Naive thymus-derived CD8-positive, alpha-beta T cell (primary cell): Measurements from ENCODE around the gene CEMIP2. TPM values are rescaled to one million over a fixed set of nuclear protein-coding genes. Genes with fewer than 3 reads are reported as not detected.

Source experiments
- polyA plus RNA-seq, 3 donors: library from polyadenylated mRNA; unstranded; fragments of 300-500 nt; fragmentation: Illumina TruSeq; gene quantifications; one replicate each; pipeline ENCODE4 v1.2.3, GENCODE V29; 2021
- total RNA-seq, 8 experiments: library from RNA in 2 of 8; stranded (reverse) in 2 of 8; gene quantifications; one replicate each; pipeline ENCODE4 v1.2.3 and lab custom pipeline; 2021 to 2026

CEMIP2 gene
- total and polyA plus RNA-seq, 5 experiments from 2014 or later = 5.9 to 71.9 (median 12.9) TPM

Other genes starting within 250 kb of the CEMIP2 start
- gene ABHD17B, start 142.7 kb upstream of the CEMIP2 start, total RNA-seq = 10 to 100 TPM; 23.1 to 24.9 TPM
- gene ABHD17B, start 142.7 kb upstream of the CEMIP2 start, polyA plus RNA-seq = 10 to 100 TPM; 20.3 to 25.8 (median 23.9) TPM
- 1 to 10 TPM; 8.2 to 8.5 TPM for gene C9orf85, start 143.1 kb upstream of the CEMIP2 start, total RNA-seq
- gene C9orf85, start 143.1 kb upstream of the CEMIP2 start, polyA plus RNA-seq = 10 to 100 TPM in 2 of 3 donors, 1 to 10 TPM in 1; 7.8 to 11.1 (median 10.4) TPM